Measurements from ENCODE around the gene PRKCH. TPM values are rescaled to one million over a fixed set of nuclear protein-coding genes. Genes with fewer than 3 reads are reported as not detected.

Gene PRKCH
- total and polyA plus RNA-seq, 2 of the 13 experiments (the other 11 are each of a cell fraction or from before 2014, with no cell fraction given), result 0.48 to 1.3 TPM

DNA sequence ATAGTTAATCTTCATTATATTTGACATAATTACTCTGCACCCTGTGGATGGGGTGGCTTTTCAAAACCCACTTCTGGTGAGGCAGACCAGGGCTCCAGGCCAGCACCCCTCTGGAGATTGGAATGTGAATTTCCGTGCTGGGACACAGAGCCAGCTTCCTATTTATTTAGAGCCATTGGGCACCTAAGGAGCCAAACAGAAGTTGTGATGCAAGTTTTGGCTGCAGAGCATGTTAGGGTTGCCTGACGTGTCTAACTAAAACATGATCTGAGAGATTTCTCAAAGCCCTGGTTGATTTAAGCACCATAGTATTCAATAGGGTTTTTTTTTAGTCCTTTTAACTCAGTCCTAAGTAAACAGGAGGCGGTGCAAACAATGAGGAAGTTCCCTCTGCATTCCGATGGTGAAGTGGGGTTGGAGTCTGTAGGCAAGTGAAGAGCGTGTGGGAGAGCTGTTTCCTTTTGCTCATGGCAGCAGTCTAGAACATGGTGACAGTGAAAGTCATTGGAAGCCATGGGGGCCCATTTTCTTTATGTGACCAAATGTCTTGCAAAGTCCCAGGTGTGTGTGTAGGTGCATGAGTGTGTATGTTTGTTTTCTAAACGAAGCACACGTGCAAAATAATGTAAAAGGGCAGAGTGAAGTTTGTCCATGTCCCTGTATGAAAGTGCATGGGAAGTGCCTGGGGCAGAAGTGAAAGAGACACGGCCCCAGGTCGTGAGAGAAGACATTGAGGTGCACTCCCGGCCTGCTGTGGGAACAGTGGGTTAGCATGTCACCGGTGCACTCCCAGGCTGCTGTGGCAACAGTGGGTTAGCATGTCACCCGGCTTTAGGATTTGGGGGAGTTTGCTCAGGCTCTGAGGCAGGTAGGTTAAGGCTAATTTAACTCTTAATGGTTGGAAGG is 117.7 kb downstream of the PRKCH start (continued):
- no peak for TF ChIP-seq ZNF501 (CRISPR knock-in tag; IDR thresholded peaks at IDR 0.05)
- TF ChIP-seq ZNF496 (CRISPR knock-in tag; IDR thresholded peaks at IDR 0.05; ENCODE audit: insufficient replicate concordance), result no peak
- TF ChIP-seq, protein P1, sequence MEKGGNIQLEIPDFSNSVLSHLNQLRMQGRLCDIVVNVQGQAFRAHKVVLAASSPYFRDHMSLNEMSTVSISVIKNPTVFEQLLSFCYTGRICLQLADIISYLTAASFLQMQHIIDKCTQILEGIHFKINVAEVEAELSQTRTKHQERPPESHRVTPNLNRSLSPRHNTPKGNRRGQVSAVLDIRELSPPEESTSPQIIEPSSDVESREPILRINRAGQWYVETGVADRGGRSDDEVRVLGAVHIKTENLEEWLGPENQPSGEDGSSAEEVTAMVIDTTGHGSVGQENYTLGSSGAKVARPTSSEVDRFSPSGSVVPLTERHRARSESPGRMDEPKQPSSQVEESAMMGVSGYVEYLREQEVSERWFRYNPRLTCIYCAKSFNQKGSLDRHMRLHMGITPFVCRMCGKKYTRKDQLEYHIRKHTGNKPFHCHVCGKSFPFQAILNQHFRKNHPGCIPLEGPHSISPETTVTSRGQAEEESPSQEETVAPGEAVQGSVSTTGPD (CRISPR knock-in tag; IDR thresholded peaks at IDR 0.05), result peak; percentile 53; the same call in 1 of the 2 replicates
- TF ChIP-seq, protein P2, sequence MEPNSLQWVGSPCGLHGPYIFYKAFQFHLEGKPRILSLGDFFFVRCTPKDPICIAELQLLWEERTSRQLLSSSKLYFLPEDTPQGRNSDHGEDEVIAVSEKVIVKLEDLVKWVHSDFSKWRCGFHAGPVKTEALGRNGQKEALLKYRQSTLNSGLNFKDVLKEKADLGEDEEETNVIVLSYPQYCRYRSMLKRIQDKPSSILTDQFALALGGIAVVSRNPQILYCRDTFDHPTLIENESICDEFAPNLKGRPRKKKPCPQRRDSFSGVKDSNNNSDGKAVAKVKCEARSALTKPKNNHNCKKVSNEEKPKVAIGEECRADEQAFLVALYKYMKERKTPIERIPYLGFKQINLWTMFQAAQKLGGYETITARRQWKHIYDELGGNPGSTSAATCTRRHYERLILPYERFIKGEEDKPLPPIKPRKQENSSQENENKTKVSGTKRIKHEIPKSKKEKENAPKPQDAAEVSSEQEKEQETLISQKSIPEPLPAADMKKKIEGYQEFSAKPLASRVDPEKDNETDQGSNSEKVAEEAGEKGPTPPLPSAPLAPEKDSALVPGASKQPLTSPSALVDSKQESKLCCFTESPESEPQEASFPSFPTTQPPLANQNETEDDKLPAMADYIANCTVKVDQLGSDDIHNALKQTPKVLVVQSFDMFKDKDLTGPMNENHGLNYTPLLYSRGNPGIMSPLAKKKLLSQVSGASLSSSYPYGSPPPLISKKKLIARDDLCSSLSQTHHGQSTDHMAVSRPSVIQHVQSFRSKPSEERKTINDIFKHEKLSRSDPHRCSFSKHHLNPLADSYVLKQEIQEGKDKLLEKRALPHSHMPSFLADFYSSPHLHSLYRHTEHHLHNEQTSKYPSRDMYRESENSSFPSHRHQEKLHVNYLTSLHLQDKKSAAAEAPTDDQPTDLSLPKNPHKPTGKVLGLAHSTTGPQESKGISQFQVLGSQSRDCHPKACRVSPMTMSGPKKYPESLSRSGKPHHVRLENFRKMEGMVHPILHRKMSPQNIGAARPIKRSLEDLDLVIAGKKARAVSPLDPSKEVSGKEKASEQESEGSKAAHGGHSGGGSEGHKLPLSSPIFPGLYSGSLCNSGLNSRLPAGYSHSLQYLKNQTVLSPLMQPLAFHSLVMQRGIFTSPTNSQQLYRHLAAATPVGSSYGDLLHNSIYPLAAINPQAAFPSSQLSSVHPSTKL (CRISPR knock-in tag; IDR thresholded peaks at IDR 0.05), result 0 out of 2 replicates have a peak, but pooled peaks have one; percentile 46
- TF ChIP-seq HNRNPK (IDR thresholded peaks at IDR 0.05; ENCODE audit: low read depth, low read length, poor library complexity, severe bottlenecking), result no peak
- peak; percentile 60; the same call in 1 of the 2 replicates for TF ChIP-seq ZNF644 (CRISPR knock-in tag; IDR thresholded peaks at IDR 0.05; ENCODE audit: low read depth)
- TF ChIP-seq, protein P3, sequence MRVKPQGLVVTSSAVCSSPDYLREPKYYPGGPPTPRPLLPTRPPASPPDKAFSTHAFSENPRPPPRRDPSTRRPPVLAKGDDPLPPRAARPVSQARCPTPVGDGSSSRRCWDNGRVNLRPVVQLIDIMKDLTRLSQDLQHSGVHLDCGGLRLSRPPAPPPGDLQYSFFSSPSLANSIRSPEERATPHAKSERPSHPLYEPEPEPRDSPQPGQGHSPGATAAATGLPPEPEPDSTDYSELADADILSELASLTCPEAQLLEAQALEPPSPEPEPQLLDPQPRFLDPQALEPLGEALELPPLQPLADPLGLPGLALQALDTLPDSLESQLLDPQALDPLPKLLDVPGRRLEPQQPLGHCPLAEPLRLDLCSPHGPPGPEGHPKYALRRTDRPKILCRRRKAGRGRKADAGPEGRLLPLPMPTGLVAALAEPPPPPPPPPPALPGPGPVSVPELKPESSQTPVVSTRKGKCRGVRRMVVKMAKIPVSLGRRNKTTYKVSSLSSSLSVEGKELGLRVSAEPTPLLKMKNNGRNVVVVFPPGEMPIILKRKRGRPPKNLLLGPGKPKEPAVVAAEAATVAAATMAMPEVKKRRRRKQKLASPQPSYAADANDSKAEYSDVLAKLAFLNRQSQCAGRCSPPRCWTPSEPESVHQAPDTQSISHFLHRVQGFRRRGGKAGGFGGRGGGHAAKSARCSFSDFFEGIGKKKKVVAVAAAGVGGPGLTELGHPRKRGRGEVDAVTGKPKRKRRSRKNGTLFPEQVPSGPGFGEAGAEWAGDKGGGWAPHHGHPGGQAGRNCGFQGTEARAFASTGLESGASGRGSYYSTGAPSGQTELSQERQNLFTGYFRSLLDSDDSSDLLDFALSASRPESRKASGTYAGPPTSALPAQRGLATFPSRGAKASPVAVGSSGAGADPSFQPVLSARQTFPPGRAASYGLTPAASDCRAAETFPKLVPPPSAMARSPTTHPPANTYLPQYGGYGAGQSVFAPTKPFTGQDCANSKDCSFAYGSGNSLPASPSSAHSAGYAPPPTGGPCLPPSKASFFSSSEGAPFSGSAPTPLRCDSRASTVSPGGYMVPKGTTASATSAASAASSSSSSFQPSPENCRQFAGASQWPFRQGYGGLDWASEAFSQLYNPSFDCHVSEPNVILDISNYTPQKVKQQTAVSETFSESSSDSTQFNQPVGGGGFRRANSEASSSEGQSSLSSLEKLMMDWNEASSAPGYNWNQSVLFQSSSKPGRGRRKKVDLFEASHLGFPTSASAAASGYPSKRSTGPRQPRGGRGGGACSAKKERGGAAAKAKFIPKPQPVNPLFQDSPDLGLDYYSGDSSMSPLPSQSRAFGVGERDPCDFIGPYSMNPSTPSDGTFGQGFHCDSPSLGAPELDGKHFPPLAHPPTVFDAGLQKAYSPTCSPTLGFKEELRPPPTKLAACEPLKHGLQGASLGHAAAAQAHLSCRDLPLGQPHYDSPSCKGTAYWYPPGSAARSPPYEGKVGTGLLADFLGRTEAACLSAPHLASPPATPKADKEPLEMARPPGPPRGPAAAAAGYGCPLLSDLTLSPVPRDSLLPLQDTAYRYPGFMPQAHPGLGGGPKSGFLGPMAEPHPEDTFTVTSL (CRISPR knock-in tag; IDR thresholded peaks at IDR 0.05; ENCODE audit: borderline replicate concordance), result 0 out of 2 replicates have a peak, but pooled peaks have one; percentile 13
- TF ChIP-seq SP5 (CRISPR knock-in tag; IDR thresholded peaks at IDR 0.05; ENCODE audit: borderline replicate concordance, low read depth), result peak; percentile 88
- TF ChIP-seq, protein P4, sequence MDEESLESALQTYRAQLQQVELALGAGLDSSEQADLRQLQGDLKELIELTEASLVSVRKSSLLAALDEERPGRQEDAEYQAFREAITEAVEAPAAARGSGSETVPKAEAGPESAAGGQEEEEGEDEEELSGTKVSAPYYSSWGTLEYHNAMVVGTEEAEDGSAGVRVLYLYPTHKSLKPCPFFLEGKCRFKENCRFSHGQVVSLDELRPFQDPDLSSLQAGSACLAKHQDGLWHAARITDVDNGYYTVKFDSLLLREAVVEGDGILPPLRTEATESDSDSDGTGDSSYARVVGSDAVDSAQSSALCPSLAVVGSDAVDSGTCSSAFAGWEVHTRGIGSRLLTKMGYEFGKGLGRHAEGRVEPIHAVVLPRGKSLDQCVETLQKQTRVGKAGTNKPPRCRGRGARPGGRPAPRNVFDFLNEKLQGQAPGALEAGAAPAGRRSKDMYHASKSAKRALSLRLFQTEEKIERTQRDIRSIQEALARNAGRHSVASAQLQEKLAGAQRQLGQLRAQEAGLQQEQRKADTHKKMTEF (CRISPR knock-in tag; IDR thresholded peaks at IDR 0.05), result 0 out of 2 replicates have a peak, but pooled peaks have one; percentile 33
- TF ChIP-seq ZNF292 (CRISPR knock-in tag; IDR thresholded peaks at IDR 0.05; ENCODE audit: borderline replicate concordance, low read depth), result 0 out of 2 replicates have a peak, but pooled peaks have one; percentile 28
- TF ChIP-seq YY1 (IDR thresholded peaks at IDR 0.05; ENCODE audit: insufficient read depth, insufficient replicate concordance, low read depth, low read length), result no peak
- TF ChIP-seq ARNT (IDR thresholded peaks at IDR 0.05), result no peak
- no peak for TF ChIP-seq NBN (conservative IDR thresholded peaks at IDR 0.05)
- TF ChIP-seq ZNF816 (CRISPR knock-in tag; IDR thresholded peaks at IDR 0.05; ENCODE audit: borderline replicate concordance), result no peak
- TF ChIP-seq RFX1 (IDR thresholded peaks at IDR 0.05), result no peak
